SK-N-SH treated with all-trans-retinoic acid at 6 μM for 48 hours (cell line): ENCODE measurements around the gene NCAPD2.

ENCODE experiments used
- ATAC-seq: fragments of 200-7000 bp; cut with Tn5 transposase; 3 replicates; pipeline ENCODE4 v1.9.1; 2020; ENCODE audit warnings: mild to moderate bottlenecking, moderate library complexity
- ARNTL ChIP-seq: fragments of 450-650 bp; formaldehyde crosslinking; IDR thresholded peaks from 2 replicates; pipeline ENCODE4 v1.5.0; 2020; ENCODE audit warnings: low read depth, mild to moderate bottlenecking, moderate library complexity, borderline replicate concordance
- BACH2 ChIP-seq: fragments of 250-450 bp; sonication (Bioruptor Pico); IDR thresholded peaks from 2 replicates; pipeline ENCODE4 v1.9.0; 2021; ENCODE audit warnings: mild to moderate bottlenecking, borderline replicate concordance
- CREB5 ChIP-seq: fragments of 250-450 bp; sonication (Bioruptor Pico); IDR thresholded peaks from 2 replicates; pipeline ENCODE4 v1.5.1; 2020; ENCODE audit warnings: low read depth, mild to moderate bottlenecking, moderate library complexity
- CSDC2 ChIP-seq: fragments of 250-450 bp; sonication (Bioruptor Pico); IDR thresholded peaks from 2 replicates; pipeline ENCODE4 v1.5.0; 2020; ENCODE audit warnings: mild to moderate bottlenecking, moderate library complexity
- CSRNP3 ChIP-seq: fragments of 250-450 bp; sonication (Bioruptor Pico); IDR thresholded peaks from 2 replicates; pipeline ENCODE4 v1.5.1; 2021; ENCODE audit warnings: mild to moderate bottlenecking, moderate library complexity
- ESRRG ChIP-seq: fragments of 250-450 bp; sonication (Bioruptor Pico); IDR thresholded peaks from 2 replicates; pipeline ENCODE4 v1.6.1; 2021; ENCODE audit warnings: mild to moderate bottlenecking
- GLIS3 ChIP-seq: fragments of 250-450 bp; sonication (Bioruptor Pico); IDR thresholded peaks from 2 replicates; pipeline ENCODE4 v1.5.0; 2020; ENCODE audit warnings: mild to moderate bottlenecking, moderate library complexity
- ISL1 ChIP-seq: fragments of 250-450 bp; sonication (Bioruptor Pico); IDR thresholded peaks from 2 replicates; pipeline ENCODE4 v2.1.2; 2022; ENCODE audit warnings: mild to moderate bottlenecking, moderate library complexity
- OSR1 ChIP-seq: fragments of 250-450 bp; sonication (Bioruptor Pico); IDR thresholded peaks from 2 replicates; pipeline ENCODE4 v1.8.0; 2022; ENCODE audit warnings: moderate library complexity, mild to moderate bottlenecking, inconsistent platforms
- PATZ1 ChIP-seq: fragments of 250-450 bp; sonication (Bioruptor Pico); IDR thresholded peaks from 2 replicates; pipeline ENCODE4 v1.8.0; 2020; ENCODE audit warnings: mild to moderate bottlenecking, moderate library complexity, borderline replicate concordance
- POU6F1 ChIP-seq: fragments of 250-450 bp; sonication (Bioruptor Pico); IDR thresholded peaks from 2 replicates; pipeline ENCODE4 v1.8.0; 2021; ENCODE audit warnings: low read depth, mild to moderate bottlenecking, moderate library complexity, borderline replicate concordance
- PPARA ChIP-seq: fragments of 250-450 bp; sonication (Bioruptor Pico); IDR thresholded peaks from 2 replicates; pipeline ENCODE4 v1.5.0; 2020; ENCODE audit warnings: mild to moderate bottlenecking, borderline replicate concordance
- RARB ChIP-seq: fragments of 250-450 bp; sonication (Bioruptor Pico); IDR thresholded peaks from 2 replicates; pipeline ENCODE4 v1.8.0; 2021; ENCODE audit warnings: mild to moderate bottlenecking, moderate library complexity
- SNAI2 ChIP-seq: fragments of 250-450 bp; sonication (Bioruptor Pico); IDR thresholded peaks from 2 replicates; pipeline ENCODE4 v1.5.0; 2020; ENCODE audit warnings: mild to moderate bottlenecking, moderate library complexity
- TCF4 ChIP-seq: fragments of 250-450 bp; sonication (Bioruptor Pico); IDR thresholded peaks from 2 replicates; pipeline ENCODE4 v1.8.0; 2021; ENCODE audit warnings: mild to moderate bottlenecking, moderate library complexity, borderline replicate concordance
- TOX ChIP-seq: fragments of 250-450 bp; sonication (Bioruptor Pico); IDR thresholded peaks from 2 replicates; pipeline ENCODE4 v1.8.0; 2021; ENCODE audit warnings: mild to moderate bottlenecking, moderate library complexity, borderline replicate concordance
- ZFP30 ChIP-seq: fragments of 450-650 bp; formaldehyde crosslinking; IDR thresholded peaks from 2 replicates; pipeline ENCODE4 v1.5.0; 2022; ENCODE audit warnings: mild to moderate bottlenecking, moderate library complexity
- ZNF565 ChIP-seq: fragments of 450-650 bp; formaldehyde crosslinking; conservative IDR thresholded peaks from 2 replicates; pipeline ENCODE4 v1.5.0; 2020; ENCODE audit warnings: low read depth, mild to moderate bottlenecking, moderate library complexity
- ZNF70 ChIP-seq: fragments of 450-650 bp; formaldehyde crosslinking; IDR thresholded peaks from 2 replicates; pipeline ENCODE4 v1.5.0; 2020; ENCODE audit warnings: mild to moderate bottlenecking, moderate library complexity
- ZNF8 ChIP-seq: fragments of 450-650 bp; formaldehyde crosslinking; IDR thresholded peaks from 2 replicates; pipeline ENCODE4 v1.5.0; 2020; ENCODE audit warnings: mild to moderate bottlenecking, moderate library complexity

The NCAPD2 gene

GRCh38 chr12:6567112-6567670 lies 73.3 kb downstream of the NCAPD2 start (continued):
- TF ChIP-seq PATZ1 (CRISPR knock-in tag) (no peak), CSDC2 (CRISPR knock-in tag) (no peak), ZNF565 (no peak)

GRCh38 chr12:6569312-6569711 lies 75.4 kb downstream of the NCAPD2 start:
- no peak for ATAC-seq
- no peak for TF ChIP-seq CREB5
- no peak for TF ChIP-seq PPARA (CRISPR knock-in tag)
- no peak for TF ChIP-seq CSDC2 (CRISPR knock-in tag)
- no peak for TF ChIP-seq OSR1 (CRISPR knock-in tag)
- no peak for TF ChIP-seq POU6F1 (CRISPR knock-in tag)
- TF ChIP-seq ZNF70 (CRISPR knock-in tag), result no peak
- TF ChIP-seq ZFP30 (CRISPR knock-in tag), result no peak
- no peak for TF ChIP-seq TOX (CRISPR knock-in tag)
- no peak for TF ChIP-seq ISL1 (CRISPR knock-in tag)
- TF ChIP-seq BACH2 (CRISPR knock-in tag), result no peak
- TF ChIP-seq SNAI2 (CRISPR knock-in tag), result no peak
- TF ChIP-seq ARNTL (CRISPR knock-in tag), result no peak
- no peak for TF ChIP-seq RARB (CRISPR knock-in tag)

GRCh38 chr12:6569786-6570185 lies 75.9 kb downstream of the NCAPD2 start:
- ATAC-seq, result no peak
- no peak for TF ChIP-seq CSRNP3 (CRISPR knock-in tag)
- no peak for TF ChIP-seq ISL1 (CRISPR knock-in tag)
- no peak for TF ChIP-seq BACH2 (CRISPR knock-in tag)
- TF ChIP-seq CSDC2 (CRISPR knock-in tag), result no peak
- no peak for TF ChIP-seq TOX (CRISPR knock-in tag)
- no peak for TF ChIP-seq ZNF70 (CRISPR knock-in tag)
- TF ChIP-seq SNAI2 (CRISPR knock-in tag), result no peak
- no peak for TF ChIP-seq ARNTL (CRISPR knock-in tag)
- no peak for TF ChIP-seq POU6F1 (CRISPR knock-in tag)
- TF ChIP-seq OSR1 (CRISPR knock-in tag), result no peak
- no peak for TF ChIP-seq ZNF8
- no peak for TF ChIP-seq ESRRG (CRISPR knock-in tag)
- TF ChIP-seq TCF4 (CRISPR knock-in tag), result no peak
- no peak for TF ChIP-seq PATZ1 (CRISPR knock-in tag)
- no peak for TF ChIP-seq GLIS3
